KMS-11 (cell line): ENCODE measurements around the gene DNALI1.

Experiments used
- H2AFZ ChIP-seq: fragments of 200-600 bp; sonication (generic); 2 replicates; pipeline ENCODE4 v1.6.1; 2016; ENCODE audit warnings: antibody characterized with exemption, mixed run types, low read depth
- H3K27ac ChIP-seq: fragments of 200-600 bp; sonication (generic); 2 replicates; pipeline ENCODE4 v1.6.1; 2016; ENCODE audit warnings: mild to moderate bottlenecking, mixed run types
- H3K27me3 ChIP-seq: fragments of 200-600 bp; sonication (generic); 2 replicates; pipeline ENCODE4 v1.6.1; 2017; ENCODE audit warnings: mild to moderate bottlenecking, low read depth, mixed run types, moderate library complexity; ENCODE audit not compliant: insufficient read depth
- H3K36me3 ChIP-seq: fragments of 200-600 bp; sonication (generic); 2 replicates; pipeline ENCODE4 v1.6.1; 2017; ENCODE audit warnings: mild to moderate bottlenecking, mixed run types; ENCODE audit not compliant: insufficient read depth
- H3K4me1 ChIP-seq: fragments of 200-600 bp; sonication (generic); 2 replicates; pipeline ENCODE4 v1.6.1; 2016; ENCODE audit warnings: mild to moderate bottlenecking, low read depth, mixed run types; ENCODE audit not compliant: poor library complexity, severe bottlenecking
- H3K4me2 ChIP-seq: fragments of 200-600 bp; sonication (generic); 2 replicates; pipeline ENCODE4 v1.7.0; 2016; ENCODE audit warnings: mild to moderate bottlenecking, mixed run types
- H3K4me3 ChIP-seq: fragments of 200-600 bp; sonication (generic); IDR thresholded peaks from 2 replicates; pipeline ENCODE4 v1.6.1; 2017; ENCODE audit warnings: low read depth, low read length, mixed read lengths; ENCODE audit not compliant: insufficient read depth
- H3K79me2 ChIP-seq: fragments of 200-600 bp; sonication (generic); 2 replicates; pipeline ENCODE4 v1.6.1; 2016; ENCODE audit warnings: low read depth, mixed run types; ENCODE audit not compliant: insufficient read depth
- H3K9ac ChIP-seq: fragments of 200-600 bp; sonication (generic); 2 replicates; pipeline ENCODE4 v1.6.1; 2016; ENCODE audit warnings: mild to moderate bottlenecking, mixed run types
- H4K20me1 ChIP-seq: fragments of 200-600 bp; sonication (generic); 2 replicates; pipeline ENCODE4 v1.6.1; 2016; ENCODE audit warnings: mild to moderate bottlenecking, mixed run types; ENCODE audit not compliant: insufficient read depth
- TF ChIP-seq, protein P1 (sequence below): fragments of 200-600 bp; sonication (generic); conservative IDR thresholded peaks from 2 replicates; pipeline ENCODE4 v1.6.1; 2017; ENCODE audit warnings: low read depth, mild to moderate bottlenecking, antibody characterized with exemption, low read length, moderate library complexity, mixed read lengths

Gene DNALI1

DNA sequence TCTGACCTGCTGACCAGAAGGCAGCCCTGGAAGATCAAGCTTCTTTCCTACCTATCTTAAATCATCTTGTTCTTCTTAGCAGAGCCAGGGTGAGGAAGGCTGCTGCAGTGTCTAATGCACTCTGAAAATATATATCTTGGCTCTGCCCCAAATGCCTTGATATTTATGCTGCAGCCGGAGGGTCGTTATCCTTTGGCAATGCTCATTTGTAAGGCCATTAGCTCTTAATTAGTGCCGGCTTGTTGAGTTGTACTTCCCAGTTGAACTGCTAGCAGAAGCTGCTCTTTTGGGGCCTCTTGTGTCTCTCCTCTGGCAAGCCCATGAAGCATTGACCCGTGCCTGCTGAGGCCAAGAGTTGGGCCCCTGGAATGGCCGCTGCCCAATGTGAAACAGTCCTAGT, 43.2 kb downstream of the DNALI1 start:
- H3K9ac ChIP-seq = no peak overlapping the region
- no peak overlapping the region for H2AFZ ChIP-seq
- H3K27ac ChIP-seq = no peak overlapping the region
- no peaks in the 10 kb centered on the region for H3K27me3 ChIP-seq
- no peaks in the 10 kb centered on the region for H3K4me1 ChIP-seq
- no peaks in the 10 kb centered on the region for H3K36me3 ChIP-seq
- no peaks in the 10 kb centered on the region for H4K20me1 ChIP-seq
- H3K4me3 ChIP-seq = no peak overlapping the region
- H3K4me2 ChIP-seq = no peak overlapping the region
- TF ChIP-seq, protein P1, sequence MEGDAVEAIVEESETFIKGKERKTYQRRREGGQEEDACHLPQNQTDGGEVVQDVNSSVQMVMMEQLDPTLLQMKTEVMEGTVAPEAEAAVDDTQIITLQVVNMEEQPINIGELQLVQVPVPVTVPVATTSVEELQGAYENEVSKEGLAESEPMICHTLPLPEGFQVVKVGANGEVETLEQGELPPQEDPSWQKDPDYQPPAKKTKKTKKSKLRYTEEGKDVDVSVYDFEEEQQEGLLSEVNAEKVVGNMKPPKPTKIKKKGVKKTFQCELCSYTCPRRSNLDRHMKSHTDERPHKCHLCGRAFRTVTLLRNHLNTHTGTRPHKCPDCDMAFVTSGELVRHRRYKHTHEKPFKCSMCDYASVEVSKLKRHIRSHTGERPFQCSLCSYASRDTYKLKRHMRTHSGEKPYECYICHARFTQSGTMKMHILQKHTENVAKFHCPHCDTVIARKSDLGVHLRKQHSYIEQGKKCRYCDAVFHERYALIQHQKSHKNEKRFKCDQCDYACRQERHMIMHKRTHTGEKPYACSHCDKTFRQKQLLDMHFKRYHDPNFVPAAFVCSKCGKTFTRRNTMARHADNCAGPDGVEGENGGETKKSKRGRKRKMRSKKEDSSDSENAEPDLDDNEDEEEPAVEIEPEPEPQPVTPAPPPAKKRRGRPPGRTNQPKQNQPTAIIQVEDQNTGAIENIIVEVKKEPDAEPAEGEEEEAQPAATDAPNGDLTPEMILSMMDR = no peak
- H3K79me2 ChIP-seq = peaks cover 7% of the 10 kb centered on the region

DNA sequence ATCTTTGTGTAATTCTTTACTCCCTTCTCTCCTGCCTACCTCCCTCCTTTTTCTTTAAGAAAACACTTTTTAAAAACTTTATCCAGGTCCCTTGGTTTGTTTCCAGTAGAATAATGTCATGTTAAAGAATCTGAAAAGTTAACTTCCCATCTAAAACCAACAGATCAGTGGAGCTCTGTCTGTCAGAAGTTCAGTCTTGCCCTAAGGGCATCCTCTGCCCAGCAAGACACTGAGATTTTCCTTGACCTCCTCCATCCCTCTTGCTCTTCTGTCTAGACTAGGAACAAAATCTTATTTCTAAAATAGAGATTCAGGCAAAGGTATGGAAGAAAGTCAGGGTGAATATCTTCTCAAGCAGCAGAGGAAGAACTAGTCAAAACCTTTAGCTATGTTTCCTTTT, 44.7 kb downstream of the DNALI1 start:
- H4K20me1 ChIP-seq = no peaks in the 10 kb centered on the region
- H3K27me3 ChIP-seq = no peaks in the 10 kb centered on the region
- no peak overlapping the region for H3K9ac ChIP-seq
- H3K27ac ChIP-seq = no peak overlapping the region
- no peak overlapping the region for H3K4me3 ChIP-seq
- TF ChIP-seq, protein P1 = no peak
- H2AFZ ChIP-seq = no peak overlapping the region
- H3K4me2 ChIP-seq = no peak overlapping the region
- no peaks in the 10 kb centered on the region for H3K79me2 ChIP-seq
- no peaks in the 10 kb centered on the region for H3K36me3 ChIP-seq
- H3K4me1 ChIP-seq = no peaks in the 10 kb centered on the region

DNA sequence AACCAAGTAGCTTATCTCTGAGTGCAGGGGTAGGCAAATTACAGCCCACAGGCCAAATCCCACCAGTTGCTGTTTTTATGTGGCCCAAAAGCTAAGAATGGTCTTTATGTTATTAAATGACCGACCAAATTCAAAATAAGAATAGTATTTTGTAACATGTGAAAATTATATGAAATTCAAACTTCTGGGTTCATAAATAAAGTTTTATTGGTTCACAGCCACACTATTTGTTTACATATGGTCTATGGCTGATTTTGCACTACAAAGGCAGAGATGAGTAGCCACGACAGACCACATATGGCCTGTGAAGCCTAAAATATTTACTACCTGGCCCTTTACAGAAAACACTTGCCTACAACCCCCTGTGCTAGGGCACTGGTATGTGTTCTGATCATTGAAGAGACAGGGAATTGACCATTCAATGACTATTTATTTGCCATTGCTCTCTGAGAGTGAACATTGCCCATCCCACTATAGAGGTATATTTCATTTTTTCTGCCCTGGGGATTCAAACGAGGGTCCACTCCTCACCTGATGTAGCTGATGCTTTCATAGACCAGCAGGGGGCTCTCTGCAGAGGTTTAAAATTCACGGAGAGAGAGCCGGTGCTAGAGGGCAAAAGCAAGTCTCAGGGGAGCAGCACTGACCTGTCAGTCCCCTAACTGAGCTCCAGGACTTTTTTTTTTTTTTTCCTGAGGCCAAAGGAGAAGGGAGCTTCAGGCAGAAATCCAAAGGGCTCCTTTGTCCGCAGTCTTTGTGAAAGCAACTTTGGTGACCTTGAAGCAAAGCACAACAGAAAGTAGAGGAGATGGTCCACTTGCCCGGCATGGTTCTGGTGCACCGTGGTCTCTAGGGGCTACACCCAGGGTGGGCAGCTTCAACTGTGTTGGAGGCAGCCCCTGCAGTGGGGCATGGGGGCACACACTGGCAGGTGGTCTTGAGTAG, 46.3 kb downstream of the DNALI1 start:
- Histone ChIP-seq H3K4me2 (peak overlapping the region; percentile 5; the same call in 1 of the 2 replicates), H2AFZ (no peak overlapping the region)

DNA sequence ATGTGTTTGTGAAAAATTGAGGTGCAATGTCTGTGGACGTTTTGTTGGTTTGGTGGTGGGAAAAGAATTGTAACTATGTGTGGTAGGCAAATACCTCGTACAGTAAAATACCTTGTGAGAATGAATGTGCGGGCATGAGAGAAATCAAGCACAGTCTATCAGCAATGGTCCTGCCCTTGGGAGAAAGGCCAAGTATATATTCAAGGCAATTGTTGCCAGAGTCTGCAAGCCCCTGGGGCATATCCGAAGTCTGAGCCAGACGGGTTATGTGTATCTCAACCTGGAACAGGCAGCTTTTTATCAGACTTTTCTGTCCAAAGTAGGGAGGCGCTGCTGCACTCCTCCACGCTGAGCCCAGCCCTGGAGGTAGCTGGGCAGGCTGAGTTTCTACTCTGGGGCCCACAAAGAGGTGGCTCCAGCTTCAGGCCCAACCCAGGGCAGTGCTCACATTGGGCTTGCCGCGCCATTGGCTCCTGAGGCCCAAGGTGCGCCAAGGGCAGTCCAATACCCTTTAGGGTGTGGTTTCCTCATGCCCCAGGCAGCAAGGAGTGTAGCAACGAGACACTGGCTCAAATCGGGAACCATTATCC, 48.4 kb downstream of the DNALI1 start:
- no peaks in the 10 kb centered on the region for H3K4me1 ChIP-seq
- no peaks in the 10 kb centered on the region for H3K79me2 ChIP-seq
- no peak overlapping the region for H3K9ac ChIP-seq
- H4K20me1 ChIP-seq = no peaks in the 10 kb centered on the region
- H3K27ac ChIP-seq = no peak overlapping the region
- no peak overlapping the region for H2AFZ ChIP-seq
- H3K4me3 ChIP-seq = no peak overlapping the region
- peaks cover 8% of the 10 kb centered on the region; the same call in 1 of the 2 replicates for H3K27me3 ChIP-seq
- no peak overlapping the region for H3K4me2 ChIP-seq
- H3K36me3 ChIP-seq = no peaks in the 10 kb centered on the region
- TF ChIP-seq, protein P1 = no peak

More for the DNA sequence above, 46.3 kb downstream of the DNALI1 start:
- TF ChIP-seq, protein P1 = peak; percentile 86
- Histone ChIP-seq H3K79me2 (no peaks in the 10 kb centered on the region), H3K27ac (no peak overlapping the region), H3K4me3 (no peak overlapping the region), H3K36me3 (no peaks in the 10 kb centered on the region), H3K27me3 (peaks cover 8% of the 10 kb centered on the region; the same call in 1 of the 2 replicates), H3K9ac (no peak overlapping the region), H3K4me1 (no peaks in the 10 kb centered on the region), H4K20me1 (no peaks in the 10 kb centered on the region)
